GM12878 (cell line): ENCODE data around the gene THRB.

Experiments used
- CHD4 ChIP-seq: fragments of 200-600 bp; sonication (generic); IDR thresholded peaks from 2 replicates; pipeline ENCODE4 v1.6.1; 2016; ENCODE audit warnings: mild to moderate bottlenecking
- CTCF ChIP-seq, 3 experiments: IDR thresholded peaks in 2 of 3; conservative IDR thresholded peaks in 1 of 3; 2 replicates each; pipeline ENCODE4 v1.5.1; 2011; ENCODE audit warnings: low read depth in 3 of 3, low read length in 3 of 3, mild to moderate bottlenecking in 3 of 3, control low read depth in 2 of 3, moderate library complexity in 2 of 3, inconsistent platforms in 1 of 3, mixed read lengths in 1 of 3; ENCODE audit not compliant: control insufficient read depth in 2 of 3, insufficient read depth in 1 of 3; ENCODE audit errors: extremely low read depth in 1 of 3
- E2F4 ChIP-seq: IDR thresholded peaks from 2 replicates; pipeline ENCODE4 v1.6.1; 2012; ENCODE audit warnings: low read depth, low read length, improper control_type of control experiment
- EP300 ChIP-seq, 2 experiments: fragments of 150-350 bp in 1 of 2; IDR thresholded peaks; 2 replicates each; pipeline ENCODE4 v1.6.1; 2011 to 2012; ENCODE audit warnings: low read depth in 2 of 2, low read length in 2 of 2, borderline replicate concordance in 1 of 2, improper control_type of control experiment in 1 of 2, inconsistent platforms in 1 of 2; ENCODE audit not compliant: control insufficient read depth in 1 of 2
- JUND ChIP-seq: IDR thresholded peaks from 2 replicates; pipeline ENCODE4 v1.6.1; 2012; ENCODE audit warnings: low read depth, mild to moderate bottlenecking, low read length, improper control_type of control experiment, moderate library complexity
- POLR2A ChIP-seq: IDR thresholded peaks from 2 replicates; pipeline ENCODE4 v1.6.1; 2011; ENCODE audit warnings: low read depth, mild to moderate bottlenecking, low read length
- POLR2AphosphoS2 ChIP-seq: IDR thresholded peaks from 2 replicates; pipeline ENCODE4 v1.6.1; 2011; ENCODE audit warnings: low read depth, mild to moderate bottlenecking, low read length, improper control_type of control experiment, moderate library complexity
- SIX5 ChIP-seq: IDR thresholded peaks from 2 replicates; pipeline ENCODE4 v1.6.1; 2011; ENCODE audit warnings: mild to moderate bottlenecking, low read depth, low read length, moderate library complexity; ENCODE audit not compliant: severe bottlenecking
- SREBF2 ChIP-seq: IDR thresholded peaks from 2 replicates; pipeline ENCODE4 v1.6.1; 2012; ENCODE audit warnings: mild to moderate bottlenecking, low read length
- YY1 ChIP-seq: IDR thresholded peaks from 2 replicates; pipeline ENCODE4 v1.6.1; 2011; ENCODE audit warnings: low read depth, mild to moderate bottlenecking, low read length
- ZNF274 ChIP-seq: IDR thresholded peaks from one replicate; pipeline ENCODE4 v1.8.0; 2011; ENCODE audit not compliant: insufficient read length, insufficient read depth
- TF ChIP-seq, protein P1 (sequence below): IDR thresholded peaks from 2 replicates; pipeline ENCODE4 v1.6.1; 2011; ENCODE audit warnings: borderline replicate concordance, low read depth, mild to moderate bottlenecking, moderate library complexity, mixed read lengths, low read length; ENCODE audit not compliant: insufficient read depth; ENCODE audit errors: extremely low read length

DNA sequence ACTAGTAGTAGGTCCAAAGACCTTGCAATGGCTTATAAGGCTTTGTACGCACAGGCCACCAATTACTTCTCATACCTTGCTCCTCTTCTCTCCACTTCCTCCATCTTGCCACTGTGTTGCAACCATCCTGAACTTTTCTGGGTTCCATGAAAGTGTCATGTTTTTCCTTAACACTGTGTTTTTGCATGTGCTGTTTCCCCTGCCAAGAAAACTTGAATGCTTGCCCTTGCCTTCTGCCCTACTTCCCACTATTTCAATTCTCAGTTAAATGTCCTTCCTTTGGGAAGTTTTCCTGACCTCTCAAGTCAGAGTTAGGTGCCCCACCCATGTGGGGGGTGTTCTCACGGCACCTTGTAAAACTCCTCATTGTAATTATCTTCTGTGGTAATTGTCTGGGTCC lies 182.8 kb downstream of the THRB start:
- TF ChIP-seq SIX5 (no peak), CHD4 (no peak), E2F4 (no peak), SREBF2 (no peak), CTCF (IDR thresholded peaks at IDR 0.05 in 2 of 3, conservative IDR thresholded peaks at IDR 0.05 in 1 of 3; ENCODE audit: control insufficient read depth in 2 of 3, extremely low read depth in 1 of 3, insufficient read depth in 1 of 3, low read depth in 3 of 3, low read length in 3 of 3) (no peak), POLR2AphosphoS2 (no peak), ZNF274 (no peak), EP300 (IDR thresholded peaks at IDR 0.05; ENCODE audit: borderline replicate concordance in 1 of 2, control insufficient read depth in 1 of 2, low read depth in 2 of 2, low read length in 2 of 2) (no peak), JUND (no peak), POLR2A (no peak), YY1 (no peak)
- TF ChIP-seq, protein P1, sequence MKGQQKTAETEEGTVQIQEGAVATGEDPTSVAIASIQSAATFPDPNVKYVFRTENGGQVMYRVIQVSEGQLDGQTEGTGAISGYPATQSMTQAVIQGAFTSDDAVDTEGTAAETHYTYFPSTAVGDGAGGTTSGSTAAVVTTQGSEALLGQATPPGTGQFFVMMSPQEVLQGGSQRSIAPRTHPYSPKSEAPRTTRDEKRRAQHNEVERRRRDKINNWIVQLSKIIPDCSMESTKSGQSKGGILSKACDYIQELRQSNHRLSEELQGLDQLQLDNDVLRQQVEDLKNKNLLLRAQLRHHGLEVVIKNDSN: no peak
